Esophagus muscularis mucosa (tissue), 4 donors: ENCODE measurements around the gene ETV6. TPM values are rescaled to one million over a fixed set of nuclear protein-coding genes. Genes with fewer than 3 reads are reported as not detected.

Source experiments
- DNase-seq: peaks from one replicate; pipeline ENCODE4 v3.0.0-alpha.2; 2017; ENCODE audit errors: extremely low spot score
- H3K27ac ChIP-seq, 4 donors: fragments of 200-600 bp; sonication (generic); replicated peaks in 1 of 4; 1 replicate in 3 of 4; 2 replicates in 1 of 4; pipeline ENCODE4 v1.5.1; 2016 to 2019; ENCODE audit warnings: mild to moderate bottlenecking in 1 of 4
- H3K27me3 ChIP-seq, 4 donors: fragments of 200-600 bp; sonication (generic); one replicate each; pipeline versions ENCODE4 v1.5.1 to v1.6.0; 2016 to 2019
- H3K36me3 ChIP-seq, 4 donors: fragments of 200-600 bp; sonication (generic); one replicate each; pipeline ENCODE4 v1.5.1; 2016 to 2019
- H3K4me1 ChIP-seq, 4 donors: fragments of 200-600 bp; sonication (generic); one replicate each; pipeline ENCODE4 v1.5.1; 2016 to 2019
- H3K4me3 ChIP-seq, 4 donors: fragments of 200-600 bp; sonication (generic); 1 replicate in 2 of 4; 2 replicates in 2 of 4; pipeline ENCODE4 v1.5.1; 2016 to 2019; ENCODE audit warnings: mild to moderate bottlenecking in 4 of 4, moderate library complexity in 1 of 4
- H3K9me3 ChIP-seq, 4 donors: fragments of 200-600 bp; sonication (generic); 1 replicate in 3 of 4; 2 replicates in 1 of 4; pipeline ENCODE4 v1.5.1; 2016 to 2019
- EP300 ChIP-seq: sonication (generic); formaldehyde crosslinking; IDR thresholded peaks from one replicate; pipeline ENCODE4 v1.6.1; 2017; ENCODE audit warnings: antibody characterized with exemption
- POLR2A ChIP-seq: fragments of 450-650 bp; IDR thresholded peaks from one replicate; pipeline ENCODE4 v1.6.1; 2017; ENCODE audit warnings: antibody characterized with exemption, moderate library complexity, mild to moderate bottlenecking, low read depth
- POLR2AphosphoS5 ChIP-seq, 2 donors: sonication (generic); formaldehyde crosslinking; IDR thresholded peaks; one replicate each; pipeline ENCODE4 v1.6.1; 2017; ENCODE audit warnings: antibody characterized with exemption in 2 of 2
- WGBS: methylation state at CpG from one replicate; pipeline ENCODE4 v1.1.5; 2018; 5-methylcytosine and 5-hydroxymethylcytosine counted together
- intact Hi-C: fragments of 100-400 bp; cut with DNase I; formaldehyde crosslinking; loops from one replicate; pipeline ENCODE4 v1.15.1; 2023
- total RNA-seq, 4 donors: library from RNA; depleted of rRNA; stranded (reverse); fragments of >200 nt; gene quantifications; one replicate each; pipeline versions ENCODE4 v1.1.0 to v1.2.1, GENCODE V29; 2016
- TF ChIP-seq, protein P1 (sequence below), 3 experiments: fragments of 200-600 bp in 2 of 3; fragments of 450-650 bp in 1 of 3; sonication (generic) in 2 of 3; IDR thresholded peaks; one replicate each; pipeline ENCODE4 v1.5.1; 2017 to 2019; ENCODE audit warnings: antibody characterized with exemption in 3 of 3, mild to moderate bottlenecking in 2 of 3, moderate library complexity in 1 of 3

The ETV6 gene
- total RNA-seq, 4 donors from 2014 or later: 22.4 to 29.6 (median 25.3) TPM

DNA sequence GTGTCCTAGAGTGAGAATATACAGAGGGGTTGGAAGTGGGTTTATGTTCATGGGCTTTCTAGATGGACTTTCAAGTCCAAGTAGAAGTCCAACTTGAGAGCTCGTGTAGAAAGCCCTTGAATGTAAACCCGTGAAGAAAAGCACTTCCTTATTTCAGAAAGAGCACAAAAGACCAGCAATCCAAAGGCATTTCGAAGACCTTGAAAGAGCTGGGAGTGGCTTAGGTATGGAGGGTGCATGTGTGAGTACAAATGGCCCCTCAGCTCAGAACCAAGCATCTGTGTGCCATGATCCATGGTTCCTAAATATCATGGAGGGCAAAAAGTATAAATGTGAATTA is 160.7 kb downstream of the ETV6 start:
- no peaks in the 10 kb centered on the region for H3K9me3 ChIP-seq
- H3K27me3 ChIP-seq: no peaks in the 10 kb centered on the region
- no peak for TF ChIP-seq EP300
- TF ChIP-seq, protein P1, sequence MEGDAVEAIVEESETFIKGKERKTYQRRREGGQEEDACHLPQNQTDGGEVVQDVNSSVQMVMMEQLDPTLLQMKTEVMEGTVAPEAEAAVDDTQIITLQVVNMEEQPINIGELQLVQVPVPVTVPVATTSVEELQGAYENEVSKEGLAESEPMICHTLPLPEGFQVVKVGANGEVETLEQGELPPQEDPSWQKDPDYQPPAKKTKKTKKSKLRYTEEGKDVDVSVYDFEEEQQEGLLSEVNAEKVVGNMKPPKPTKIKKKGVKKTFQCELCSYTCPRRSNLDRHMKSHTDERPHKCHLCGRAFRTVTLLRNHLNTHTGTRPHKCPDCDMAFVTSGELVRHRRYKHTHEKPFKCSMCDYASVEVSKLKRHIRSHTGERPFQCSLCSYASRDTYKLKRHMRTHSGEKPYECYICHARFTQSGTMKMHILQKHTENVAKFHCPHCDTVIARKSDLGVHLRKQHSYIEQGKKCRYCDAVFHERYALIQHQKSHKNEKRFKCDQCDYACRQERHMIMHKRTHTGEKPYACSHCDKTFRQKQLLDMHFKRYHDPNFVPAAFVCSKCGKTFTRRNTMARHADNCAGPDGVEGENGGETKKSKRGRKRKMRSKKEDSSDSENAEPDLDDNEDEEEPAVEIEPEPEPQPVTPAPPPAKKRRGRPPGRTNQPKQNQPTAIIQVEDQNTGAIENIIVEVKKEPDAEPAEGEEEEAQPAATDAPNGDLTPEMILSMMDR (IDR thresholded peaks at IDR 0.05): no peak
- no peak for TF ChIP-seq POLR2A
- TF ChIP-seq POLR2AphosphoS5 (IDR thresholded peaks at IDR 0.05): no peak
- no peak overlapping the region for H3K4me3 ChIP-seq
- H3K4me1 ChIP-seq: peaks cover 44 to 67% (median 52%) of the 10 kb centered on the region in 4 donors
- no peaks in the 10 kb centered on the region for H3K36me3 ChIP-seq
- intact Hi-C loops: no loop called here
- DNase-seq: no peak
- peak overlapping the region; percentile 36 to 83 (median 47) for H3K27ac ChIP-seq
- WGBS: 92% methylated on average over 3 of the region's 3 CpGs

DNA sequence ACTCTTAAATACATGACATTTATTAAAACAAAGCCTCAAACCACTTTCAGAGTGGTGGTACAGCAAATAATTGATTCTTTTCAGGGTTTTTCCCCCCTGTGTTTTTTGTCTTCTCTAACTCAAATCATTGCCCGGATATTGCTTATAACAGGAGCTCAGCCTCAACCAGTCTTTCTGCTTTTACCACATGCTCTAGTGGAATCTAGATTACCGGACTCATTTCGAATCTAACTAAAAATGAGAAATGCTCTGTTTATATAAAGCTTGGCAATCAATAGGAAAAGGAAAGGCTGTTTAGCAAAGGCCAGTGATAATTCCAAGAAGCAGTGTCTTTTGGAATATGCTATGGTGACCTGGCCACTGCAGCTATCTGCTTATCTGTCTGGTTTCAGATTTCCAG is 161.5 kb downstream of the ETV6 start:
- no peaks in the 10 kb centered on the region for H3K27me3 ChIP-seq
- H3K27ac ChIP-seq: peak overlapping the region; percentile 53 to 84 (median 80)
- no peak overlapping the region for H3K4me3 ChIP-seq
- WGBS: 21% methylated on average over 3 of the region's 3 CpGs
- TF ChIP-seq POLR2AphosphoS5 (IDR thresholded peaks at IDR 0.05): no peak
- no peaks in the 10 kb centered on the region for H3K36me3 ChIP-seq
- DNase-seq: no peak
- H3K9me3 ChIP-seq: no peaks in the 10 kb centered on the region
- intact Hi-C loops: no loop called here
- H3K4me1 ChIP-seq: peaks cover 52 to 76% (median 58%) of the 10 kb centered on the region in 4 donors

DNA sequence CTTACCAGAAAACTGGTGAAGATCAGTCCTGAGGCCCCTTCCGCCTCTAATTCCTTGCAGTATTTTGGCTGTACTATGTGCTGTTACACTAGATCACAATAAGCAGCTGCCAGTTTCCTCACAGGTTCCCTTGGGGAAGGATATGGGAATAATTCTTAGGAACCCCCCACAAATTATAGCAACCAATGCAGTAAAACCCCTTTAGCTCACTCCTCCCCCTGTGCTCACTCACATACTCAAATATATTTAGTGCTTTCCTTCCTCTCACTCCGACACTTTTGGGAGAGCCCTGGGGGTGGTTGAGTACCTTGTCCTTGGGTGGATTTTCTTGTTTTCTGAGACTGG is 162.7 kb downstream of the ETV6 start:
- DNase-seq: no peak
- Histone ChIP-seq H3K36me3 (no peaks in the 10 kb centered on the region), H3K4me1 (peaks cover 54 to 80% (median 70%) of the 10 kb centered on the region in 4 donors), H3K9me3 (no peaks in the 10 kb centered on the region), H3K4me3 (peak overlapping the region; percentile 36 to 51 (median 43)), H3K27me3 (no peaks in the 10 kb centered on the region), H3K27ac (peak overlapping the region; percentile 78 to 84 (median 82))
- 45% methylated on average over 2 of the region's 2 CpGs for WGBS
- intact Hi-C loops: no loop called here
- TF ChIP-seq POLR2AphosphoS5 (IDR thresholded peaks at IDR 0.05): no peak
- TF ChIP-seq, protein P1 (IDR thresholded peaks at IDR 0.05): no peak
- no peak for TF ChIP-seq POLR2A
- TF ChIP-seq EP300: no peak

DNA sequence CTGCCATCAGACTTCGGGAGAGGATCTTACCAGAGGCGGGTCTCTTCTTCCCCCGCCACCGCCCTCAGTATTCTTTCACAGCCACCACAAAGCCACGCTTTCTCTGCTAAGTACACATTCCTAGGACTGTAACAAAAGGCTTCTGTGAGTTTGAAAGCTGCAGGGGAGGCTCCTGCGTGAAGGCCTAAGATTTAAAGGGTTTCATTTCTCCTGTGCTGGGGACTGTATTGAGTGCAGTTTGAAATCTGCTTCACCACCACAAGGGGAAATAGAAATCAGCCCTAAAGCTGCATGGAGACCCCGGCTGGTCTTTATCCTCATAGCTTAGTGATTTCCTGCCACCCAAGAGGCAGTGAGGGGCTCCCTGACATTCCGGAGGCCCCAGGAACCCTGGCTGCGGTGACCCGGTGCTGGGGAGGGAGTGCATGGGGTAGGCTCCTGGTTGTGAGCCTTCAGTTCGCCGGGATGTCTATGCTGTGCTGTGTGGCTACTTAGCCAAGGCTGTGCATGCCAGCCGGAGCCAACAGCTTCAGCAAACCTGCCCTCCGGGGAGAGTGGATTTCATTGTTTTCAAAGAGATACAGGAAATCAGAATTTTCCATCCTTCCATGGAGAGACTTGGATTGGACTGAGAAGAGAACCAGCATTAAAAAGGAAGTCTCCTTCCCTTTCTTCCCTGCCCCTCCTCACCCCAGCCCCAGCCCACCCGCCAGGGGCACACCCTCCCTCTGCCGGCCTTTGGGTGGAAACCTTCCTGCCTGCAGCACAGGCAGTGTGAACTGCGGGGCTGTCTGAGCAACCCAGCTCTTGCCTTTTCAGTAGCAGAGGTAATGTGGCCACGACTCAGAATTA is 163.3 kb downstream of the ETV6 start:
- H3K4me3 ChIP-seq: peak overlapping the region; percentile 36 to 51 (median 43)
- intact Hi-C loops: no loop called here
- H3K27me3 ChIP-seq: no peaks in the 10 kb centered on the region
- 16% methylated on average over 16 of the region's 18 CpGs for WGBS
- peaks cover 54 to 80% (median 76%) of the 10 kb centered on the region in 4 donors for H3K4me1 ChIP-seq
- no peaks in the 10 kb centered on the region for H3K36me3 ChIP-seq
- H3K27ac ChIP-seq: peak overlapping the region; percentile 78 to 84 (median 82)
- DNase-seq: no peak
- no peaks in the 10 kb centered on the region for H3K9me3 ChIP-seq
- TF ChIP-seq, protein P1 (IDR thresholded peaks at IDR 0.05): peak in 1 of 3 experiments; percentile 16
- no peak for TF ChIP-seq POLR2A
- peak in 1 of 2 donors; percentile 21 for TF ChIP-seq POLR2AphosphoS5 (IDR thresholded peaks at IDR 0.05)
- no peak for TF ChIP-seq EP300

DNA sequence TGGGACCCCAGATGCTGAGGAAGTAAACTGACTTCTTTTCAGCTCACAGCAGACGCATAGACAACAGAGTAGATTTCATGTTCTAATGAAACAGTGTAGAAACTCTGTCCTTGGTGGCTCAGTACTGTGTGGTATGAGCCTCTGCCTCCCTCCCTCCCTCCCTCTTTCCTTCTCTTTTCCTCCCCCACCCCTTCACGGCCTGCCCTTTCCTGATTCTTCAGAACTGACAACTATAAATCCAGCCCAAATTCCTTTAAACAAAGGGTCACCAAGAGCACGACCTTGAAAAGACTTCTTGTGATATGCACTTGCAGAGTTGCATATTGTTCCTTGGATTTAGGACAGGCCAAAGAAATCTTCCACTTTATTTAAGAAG is 164.0 kb downstream of the ETV6 start:
- no peaks in the 10 kb centered on the region for H3K9me3 ChIP-seq
- no peaks in the 10 kb centered on the region for H3K36me3 ChIP-seq
- intact Hi-C loops: no loop called here
- DNase-seq: no peak
- H3K4me3 ChIP-seq: peak overlapping the region; percentile 36 to 51 (median 43)
- no peaks in the 10 kb centered on the region for H3K27me3 ChIP-seq
- TF ChIP-seq EP300 (no peak), POLR2A (no peak), POLR2AphosphoS5 (IDR thresholded peaks at IDR 0.05) (no peak)
- TF ChIP-seq, protein P1 (IDR thresholded peaks at IDR 0.05): no peak
- peak overlapping the region; percentile 78 to 84 (median 82) for H3K27ac ChIP-seq
- WGBS: 6% methylated on average over 3 of the region's 3 CpGs
- H3K4me1 ChIP-seq: peaks cover 54 to 84% (median 79%) of the 10 kb centered on the region in 4 donors
